Islet precursor cell (in vitro differentiated cells): ENCODE data around the gene PDCL3.

ENCODE experiments used
- DNase-seq: peaks from one replicate; pipeline ENCODE4 v3.0.0-alpha.2; 2018

The PDCL3 gene

DNA sequence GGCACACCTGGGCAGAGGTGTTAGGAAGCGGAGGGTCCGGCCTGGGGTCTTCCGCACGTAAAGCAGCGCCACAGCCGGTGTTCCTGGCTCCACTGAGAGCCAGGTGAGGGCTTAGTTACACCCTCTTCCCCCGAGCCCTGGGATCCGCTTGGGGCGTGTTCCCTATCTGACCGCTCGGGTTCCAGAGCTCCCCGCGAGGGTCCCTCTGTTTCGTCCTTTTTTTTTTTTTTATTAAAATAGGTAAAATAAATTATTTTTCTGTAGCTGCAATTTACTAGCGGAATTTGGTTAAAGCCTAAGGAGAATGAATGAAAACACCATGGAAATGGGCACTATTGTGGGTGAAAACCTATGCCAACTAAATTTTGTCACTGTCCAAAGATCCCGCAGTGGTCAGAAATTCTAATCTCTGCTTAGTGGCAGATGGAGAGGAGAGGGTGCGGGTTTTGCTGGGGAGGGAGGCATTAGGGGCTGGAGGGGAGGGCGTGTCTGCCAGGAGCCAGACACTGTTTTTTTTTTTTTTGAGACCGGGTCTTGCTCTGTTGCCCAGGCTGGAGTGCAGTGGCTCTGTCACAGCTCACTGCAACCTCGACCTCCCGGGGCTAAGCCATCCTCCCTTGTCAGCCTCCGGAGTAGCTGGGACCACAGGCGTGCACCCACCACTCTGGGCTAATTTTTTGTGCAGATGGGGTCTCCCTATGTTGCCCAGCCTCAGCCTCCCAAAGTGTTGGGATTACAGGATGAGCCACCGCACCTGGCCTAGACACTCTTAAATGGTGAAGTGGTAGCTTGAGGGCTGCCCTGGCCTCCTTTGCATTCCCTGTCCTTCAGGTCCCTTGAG, 834 bp downstream of the PDCL3 start:
- no peak for DNase-seq

DNA sequence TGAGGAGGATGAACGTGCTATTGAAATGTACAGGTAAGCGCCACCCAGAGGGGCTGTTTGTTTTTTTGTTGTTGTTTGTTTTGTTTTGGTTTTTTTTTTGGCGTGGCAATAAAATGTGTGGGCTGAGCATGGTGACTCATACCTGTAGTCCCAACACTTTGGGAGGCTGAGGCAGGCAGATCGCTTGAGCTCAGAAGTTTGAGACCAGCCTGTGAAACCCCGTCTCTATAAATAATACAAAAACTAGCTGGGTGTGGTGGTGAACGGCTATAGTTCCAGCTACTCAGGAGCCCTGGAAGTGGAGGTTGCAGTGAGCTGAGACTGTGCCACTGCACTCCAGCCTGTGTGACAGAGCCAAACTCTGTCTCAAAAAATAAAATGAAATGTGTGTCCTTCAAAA, 6.2 kb downstream of the PDCL3 start:
- no peak for DNase-seq

GRCh38 chr2:100571668-100572067, 8.9 kb downstream of the PDCL3 start:
- no peak for DNase-seq

GRCh38 chr2:100577777-100578176, 15.0 kb downstream of the PDCL3 start:
- DNase-seq, result no peak

- no peak for DNase-seq
Observed at GRCh38 chr2:100580367-100581276, 17.8 kb downstream of the PDCL3 start.

DNA sequence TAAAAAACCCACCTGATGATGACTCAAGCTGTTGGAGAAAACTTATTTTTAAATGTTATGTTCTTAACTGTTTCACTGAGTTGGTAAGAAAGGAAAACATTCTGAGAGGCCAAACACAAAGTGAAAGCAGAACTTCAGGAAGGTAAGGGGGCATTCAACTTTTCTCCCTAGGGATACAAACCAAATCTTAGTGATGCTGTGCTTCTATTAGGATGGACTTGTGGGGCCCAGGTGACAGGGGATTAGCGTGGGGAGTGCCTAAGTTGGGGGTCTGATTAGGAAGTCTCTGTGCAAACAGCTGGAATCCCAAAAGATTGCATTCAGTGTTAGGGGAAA, 18.5 kb downstream of the PDCL3 start:
- no peak for DNase-seq

DNA sequence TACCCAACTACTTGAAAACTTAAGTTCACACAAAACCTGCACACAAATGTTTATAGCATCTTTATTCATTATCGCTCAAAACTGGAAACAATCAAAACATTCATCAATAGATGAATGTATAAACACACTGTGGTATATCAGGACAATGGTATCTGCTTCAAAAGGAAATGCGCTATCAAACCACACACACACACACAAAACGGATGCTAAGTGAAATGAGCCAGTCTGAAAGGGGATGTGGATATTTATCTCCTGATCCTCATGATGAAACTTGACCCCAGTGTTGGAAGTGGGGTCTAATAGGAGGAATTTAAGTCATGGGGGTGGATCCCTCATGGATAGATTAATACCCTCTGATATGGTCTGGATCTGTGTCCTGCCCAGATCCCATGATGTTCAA, 22.0 kb downstream of the PDCL3 start:
- DNase-seq, result no peak

DNA sequence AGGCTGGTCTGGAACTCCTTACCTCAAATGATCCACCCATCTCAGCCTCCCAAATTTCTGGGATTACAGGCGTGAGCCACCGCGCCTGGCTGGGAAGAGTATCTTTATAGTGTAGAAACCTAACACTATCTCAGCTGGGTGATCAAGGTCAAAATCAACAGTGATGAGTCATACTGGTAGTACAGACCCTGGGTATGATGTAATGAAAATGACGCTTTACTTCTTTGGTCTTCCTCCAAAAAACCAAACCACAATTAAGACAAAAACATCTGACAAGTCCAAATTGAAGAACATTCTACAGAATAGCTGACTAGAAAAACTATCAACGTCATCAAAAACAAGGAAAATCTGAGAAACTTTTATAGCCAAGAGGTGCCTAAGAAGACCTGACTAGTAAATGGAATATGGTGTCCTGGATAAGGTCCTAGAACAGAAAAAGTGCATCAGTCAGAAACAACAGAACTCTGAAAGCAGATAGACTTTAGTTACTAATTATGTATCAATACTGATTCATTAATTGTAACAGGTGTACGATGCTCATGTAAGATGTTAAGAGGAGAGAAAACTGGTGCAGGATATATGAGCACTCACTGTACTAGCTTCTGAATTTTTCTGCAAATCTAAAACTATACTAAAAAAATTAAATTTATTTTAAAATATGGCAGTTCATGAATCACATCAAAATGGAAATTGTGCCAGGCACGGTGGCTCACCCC, 25.4 kb downstream of the PDCL3 start:
- no peak for DNase-seq

- DNase-seq, result no peak
Observed at GRCh38 chr2:100589527-100589926, 26.7 kb downstream of the PDCL3 start.

DNA sequence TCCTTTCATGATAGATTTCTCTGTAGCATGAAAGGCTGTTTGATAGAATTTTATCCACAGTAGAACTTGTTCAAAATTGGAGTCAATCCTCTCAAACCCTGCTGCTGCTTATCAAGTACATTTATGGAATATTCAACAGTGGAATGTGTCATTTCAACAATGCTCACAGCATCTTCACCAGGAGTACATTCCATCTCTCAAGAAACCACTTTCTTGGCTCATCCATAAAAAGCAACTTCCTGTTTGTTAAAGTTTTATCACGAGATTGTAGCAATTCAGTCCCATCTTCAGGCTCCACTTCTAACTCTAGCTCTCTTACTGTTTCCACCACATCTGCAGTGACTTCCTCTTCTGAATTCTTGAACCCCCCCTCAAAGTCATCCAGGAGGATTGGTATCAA, 29.4 kb downstream of the PDCL3 start:
- DNase-seq, result no peak

GRCh38 chr2:100596465-100596864, 33.7 kb downstream of the PDCL3 start:
- DNase-seq, result no peak

DNA sequence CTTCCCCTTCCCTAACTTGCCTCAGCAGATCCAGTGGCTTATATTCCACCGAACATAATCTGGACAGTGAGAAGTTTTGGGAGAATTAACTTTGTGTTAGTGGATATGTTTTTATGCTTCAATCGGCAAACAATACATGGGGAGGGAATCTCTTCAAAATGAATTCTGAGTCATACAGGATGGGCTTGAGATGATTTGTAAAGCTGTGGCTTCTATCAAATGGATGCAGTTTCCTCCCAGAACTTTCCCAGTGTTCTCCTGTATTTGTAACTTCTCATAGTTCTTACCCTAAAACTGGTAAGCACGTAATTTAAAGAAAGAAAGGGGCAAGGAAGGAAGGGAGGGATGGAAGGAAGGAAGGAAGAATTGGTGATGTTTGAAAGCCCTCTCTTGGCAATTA, 36.8 kb downstream of the PDCL3 start:
- DNase-seq, result no peak

- DNase-seq, result no peak
Observed at GRCh38 chr2:100601661-100602060, 38.9 kb downstream of the PDCL3 start.

- DNase-seq, result peak; percentile 67
Observed at GRCh38 chr2:100603414-100603813, 40.6 kb downstream of the PDCL3 start.

DNA sequence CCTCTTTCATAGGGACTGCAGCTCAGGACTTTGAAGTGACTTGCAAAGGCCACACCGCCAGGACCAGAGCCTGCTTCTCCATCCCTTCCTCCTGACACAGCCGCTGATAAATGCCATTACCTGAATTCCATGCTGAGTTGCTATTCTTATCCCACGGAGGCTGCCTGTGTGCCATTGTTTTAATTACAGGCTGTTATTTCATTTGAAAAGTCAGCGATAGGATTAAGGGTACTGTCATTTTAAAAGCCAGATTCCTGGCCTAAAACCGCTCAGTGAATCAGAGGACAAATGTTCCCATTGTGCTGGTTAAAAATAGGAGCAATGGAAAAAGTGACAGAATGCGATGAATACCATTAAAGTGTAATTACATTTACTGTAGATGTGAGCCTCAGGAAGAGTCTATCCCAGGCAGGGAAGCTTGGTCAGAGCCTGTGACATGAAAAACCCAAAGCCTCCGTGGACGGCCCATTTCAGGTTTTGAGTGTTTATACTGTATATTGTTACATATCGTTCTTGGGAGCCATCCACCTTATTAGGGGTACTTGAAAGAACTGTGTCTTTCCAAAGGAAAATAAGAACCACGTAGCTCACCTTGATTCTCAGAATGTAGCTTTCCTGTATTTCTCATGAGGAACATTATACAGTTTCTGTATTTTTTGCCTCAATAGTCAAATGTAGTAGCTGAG, 41.3 kb downstream of the PDCL3 start:
- DNase-seq, result peak; percentile 74

DNA sequence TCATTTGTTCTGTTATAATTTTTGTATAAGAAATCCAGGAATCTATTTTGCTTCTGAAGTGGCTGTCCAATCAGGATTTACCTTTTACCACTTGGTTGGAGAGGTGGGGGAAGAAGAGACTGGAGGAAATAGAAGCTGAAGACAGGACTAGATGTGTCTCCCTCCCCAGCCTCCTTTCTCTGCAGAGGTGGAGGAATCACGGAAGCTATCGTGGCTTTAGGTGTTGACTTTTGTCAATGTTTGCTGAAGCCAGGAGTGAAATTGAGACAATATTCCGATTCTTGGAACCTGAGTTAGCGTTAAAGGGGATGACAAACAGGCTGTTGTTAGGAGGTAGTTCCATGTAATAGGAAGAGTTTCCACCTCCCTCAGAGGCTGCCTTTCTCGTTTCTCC, 43.5 kb downstream of the PDCL3 start:
- no peak for DNase-seq

- peak; percentile 62 for DNase-seq
Observed at GRCh38 chr2:100606726-100607343, 44.0 kb downstream of the PDCL3 start.

GRCh38 chr2:100610381-100610831, 47.6 kb downstream of the PDCL3 start:
- peak; percentile 87 for DNase-seq

GRCh38 chr2:100611079-100612029, 48.6 kb downstream of the PDCL3 start:
- DNase-seq, result peak; percentile 43

DNA sequence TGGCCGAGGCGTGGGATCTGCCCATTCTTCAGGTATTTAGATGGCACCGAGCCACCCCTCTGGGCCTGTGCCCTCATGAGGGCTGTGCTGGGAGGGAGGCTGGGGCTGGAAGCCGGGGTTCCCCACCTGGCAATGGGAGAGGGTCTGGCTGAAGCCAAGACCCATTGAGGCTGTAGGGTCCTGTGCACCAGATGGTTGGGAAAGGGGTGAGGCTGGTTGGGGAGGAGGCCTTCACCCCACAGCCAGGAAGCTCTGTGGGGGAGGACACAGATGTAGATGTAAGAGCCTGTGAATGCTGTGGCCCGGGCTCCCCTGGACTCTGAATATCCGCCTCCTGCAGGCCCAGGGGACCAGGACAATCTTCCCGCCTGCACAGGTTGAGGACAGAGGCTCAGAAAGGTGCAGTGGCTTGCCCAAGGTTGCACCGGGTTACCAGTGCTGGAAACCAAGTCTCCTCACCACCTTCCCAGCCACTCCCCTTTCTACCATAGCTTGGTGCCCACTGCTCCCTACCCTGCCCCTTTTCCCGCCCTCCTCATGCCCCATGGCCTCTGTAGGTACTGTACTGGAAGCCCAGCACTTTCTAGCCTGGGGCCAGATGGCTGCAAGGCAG, 49.7 kb downstream of the PDCL3 start:
- peak; percentile 36 for DNase-seq

GRCh38 chr2:100613719-100614118, 50.9 kb downstream of the PDCL3 start:
- no peak for DNase-seq
